Right lobe of liver (tissue), 6 donors: ENCODE results near the gene RAB3B. TPM values are rescaled to one million over a fixed set of nuclear protein-coding genes. Genes with fewer than 3 reads are reported as not detected.

ENCODE experiments used
- ATAC-seq, 4 donors: fragments of 200-7000 bp; cut with Tn5 transposase; one replicate each; pipeline ENCODE4 v1.9.1; 2020; ENCODE audit warnings: mild to moderate bottlenecking in 4 of 4, moderate library complexity in 4 of 4
- DNase-seq, 3 donors: peaks; one replicate each; pipeline ENCODE4 v3.0.0-alpha.2; 2020
- H3K27ac ChIP-seq, 3 donors: fragments of 200-600 bp; one replicate each; pipeline ENCODE4 v1.8.0; 2022
- H3K27me3 ChIP-seq, 2 donors: fragments of 200-600 bp; one replicate each; pipeline ENCODE4 v1.8.0; 2022
- H3K36me3 ChIP-seq, 4 donors: fragments of 200-600 bp; sonication (generic) in 1 of 4; one replicate each; pipeline versions ENCODE4 v1.5.1 to v1.8.0; 2017 to 2022; ENCODE audit warnings: control low read depth in 1 of 4
- H3K4me1 ChIP-seq, 4 donors: fragments of 200-600 bp; sonication (generic) in 1 of 4; one replicate each; pipeline versions ENCODE4 v1.5.1 to v1.8.0; 2017 to 2022; ENCODE audit warnings: control low read depth in 1 of 4
- H3K4me3 ChIP-seq, 3 donors: fragments of 200-600 bp; one replicate each; pipeline ENCODE4 v1.8.0; 2022
- H3K9me3 ChIP-seq, 4 donors: fragments of 200-600 bp; sonication (generic) in 1 of 4; one replicate each; pipeline versions ENCODE4 v1.5.1 to v1.8.0; 2017 to 2022; ENCODE audit warnings: control low read depth in 1 of 4
- CTCF ChIP-seq, 4 donors: fragments of 200-600 bp in 3 of 4; fragments of 450-650 bp in 1 of 4; IDR thresholded peaks; one replicate each; pipeline versions ENCODE4 v1.5.1 to v1.8.0; 2016 to 2022; ENCODE audit warnings: antibody characterized with exemption in 4 of 4, mild to moderate bottlenecking in 2 of 4
- POLR2A ChIP-seq: fragments of 450-650 bp; IDR thresholded peaks from one replicate; pipeline ENCODE4 v1.6.1; 2017; ENCODE audit warnings: antibody characterized with exemption, mild to moderate bottlenecking
- WGBS: methylation state at CpG from one replicate; pipeline ENCODE4 v1.1.6; 2018; ENCODE audit warnings: low coverage, low lambda C conversion rate; ENCODE audit not compliant: insufficient coverage; ENCODE audit errors: missing lambda C conversion rate; 5-methylcytosine and 5-hydroxymethylcytosine counted together
- intact Hi-C, 2 donors: fragments of 100-400 bp; cut with DNase I; formaldehyde crosslinking; loops; one replicate each; pipeline versions ENCODE4 v1.11.2 to v1.14.1; 2022
- total RNA-seq, 6 experiments: library from RNA; depleted of rRNA in 2 of 6; stranded (reverse); fragments of >200 nt in 2 of 6; fragmentation: NEBNext Ultra II Directional in 3 of 6; extraction: Animal tissue kit (Norgen Biotek cat#: 25700) in 3 of 6; gene quantifications; one replicate each; pipeline versions ENCODE4 v1.1.0 to v1.2.4, GENCODE V29; 2016 to 2023
- donor health status: DM: no; HTN: yes; CAD: no.
- donor health status: DM: no; HTN: no; CAD: no.
- donor health status: DM: no; HTN: no; CAD: no.
- donor health status: DM: no; HTN: yes; CAD: no.
- donor health status: DM: no; HTN: yes; CAD: no.

RAB3B gene
- total RNA-seq, 6 experiments from 2014 or later: 0.05 to 9.7 (median 4.4) TPM

GRCh38 chr1:52028328-52028727 is 37.8 kb upstream of the RAB3B start:
- H3K9me3 ChIP-seq: no peaks in the 10 kb centered on the region
- H3K4me1 ChIP-seq: peaks cover 0 to 49% (median 14%) of the 10 kb centered on the region in 4 donors
- intact Hi-C loops: no loop called here
- H3K27ac ChIP-seq: no peak overlapping the region
- no peak for DNase-seq
- H3K27me3 ChIP-seq: no peaks in the 10 kb centered on the region
- TF ChIP-seq CTCF (IDR thresholded peaks at IDR 0.05) (peak in 1 of 4 donors; percentile 10), POLR2A (no peak)
- H3K4me3 ChIP-seq: peak overlapping the region in 1 of 3 donors; percentile 0
- 26% methylated on average over 1 of the region's 1 CpG for WGBS
- peak; percentile 64 to 69 (median 65) for ATAC-seq
- H3K36me3 ChIP-seq: peaks cover 0 to 22% (median 9%) of the 10 kb centered on the region in 4 donors

GRCh38 chr1:52026278-52026677 is 35.8 kb upstream of the RAB3B start:
- no peak for ATAC-seq
- Histone ChIP-seq H3K4me3 (no peak overlapping the region), H3K36me3 (peaks cover 0 to 38% (median 15%) of the 10 kb centered on the region in 4 donors), H3K4me1 (peaks cover 0 to 33% (median 8%) of the 10 kb centered on the region in 4 donors), H3K27ac (no peak overlapping the region), H3K27me3 (no peaks in the 10 kb centered on the region), H3K9me3 (no peaks in the 10 kb centered on the region)
- TF ChIP-seq POLR2A (no peak), CTCF (IDR thresholded peaks at IDR 0.05) (no peak)
- 71% methylated on average over 1 of the region's 2 CpGs for WGBS
- DNase-seq: no peak
- intact Hi-C loops: no loop called here

- H3K4me1 ChIP-seq: no peaks in the 10 kb centered on the region
- H3K27me3 ChIP-seq: no peaks in the 10 kb centered on the region
- 90% methylated on average over 2 of the region's 2 CpGs for WGBS
- H3K27ac ChIP-seq: no peak overlapping the region
- H3K4me3 ChIP-seq: no peak overlapping the region
- peaks cover 0 to 51% (median 17%) of the 10 kb centered on the region in 4 donors for H3K36me3 ChIP-seq
- TF ChIP-seq CTCF (IDR thresholded peaks at IDR 0.05) (no peak), POLR2A (no peak)
- intact Hi-C loops: no loop called here
- ATAC-seq (no peak), DNase-seq (no peak)
- H3K9me3 ChIP-seq: no peaks in the 10 kb centered on the region
Observed at GRCh38 chr1:52022133-52022532, 31.6 kb upstream of the RAB3B start.

- intact Hi-C loops: no loop called here
- no peaks in the 10 kb centered on the region for H3K9me3 ChIP-seq
Observed at GRCh38 chr1:52008071-52008809, 17.7 kb upstream of the RAB3B start.

More at GRCh38 chr1:52008071-52008809, 17.7 kb upstream of the RAB3B start:
- DNase-seq (no peak), ATAC-seq (no peak)
- no peaks in the 10 kb centered on the region for H3K27me3 ChIP-seq
- no peak overlapping the region for H3K27ac ChIP-seq
- WGBS: 84% methylated on average over 7 of the region's 7 CpGs
- no peak for TF ChIP-seq CTCF (IDR thresholded peaks at IDR 0.05)
- TF ChIP-seq POLR2A: no peak
- H3K4me3 ChIP-seq: no peak overlapping the region
- H3K36me3 ChIP-seq: no peaks in the 10 kb centered on the region
- H3K4me1 ChIP-seq: peaks cover 0 to 2% (median 0%) of the 10 kb centered on the region in 4 donors
